OCI-LY3 (cell line): ENCODE measurements around the gene ANKRD9.

Source experiments
- EZH2phosphoT487 ChIP-seq: fragments of 200-600 bp; shearing (Covaris generic); IDR thresholded peaks from 2 replicates; pipeline ENCODE4 v1.6.1; 2018; ENCODE audit warnings: antibody characterized with exemption, mixed run types, low read depth
- TF ChIP-seq, protein P1 (sequence below): fragments of 200-600, 300-600 bp; sonication (generic); IDR thresholded peaks from 2 replicates; pipeline ENCODE4 v1.5.1; 2014; ENCODE audit warnings: antibody characterized with exemption, low read length, low read depth

DNA sequence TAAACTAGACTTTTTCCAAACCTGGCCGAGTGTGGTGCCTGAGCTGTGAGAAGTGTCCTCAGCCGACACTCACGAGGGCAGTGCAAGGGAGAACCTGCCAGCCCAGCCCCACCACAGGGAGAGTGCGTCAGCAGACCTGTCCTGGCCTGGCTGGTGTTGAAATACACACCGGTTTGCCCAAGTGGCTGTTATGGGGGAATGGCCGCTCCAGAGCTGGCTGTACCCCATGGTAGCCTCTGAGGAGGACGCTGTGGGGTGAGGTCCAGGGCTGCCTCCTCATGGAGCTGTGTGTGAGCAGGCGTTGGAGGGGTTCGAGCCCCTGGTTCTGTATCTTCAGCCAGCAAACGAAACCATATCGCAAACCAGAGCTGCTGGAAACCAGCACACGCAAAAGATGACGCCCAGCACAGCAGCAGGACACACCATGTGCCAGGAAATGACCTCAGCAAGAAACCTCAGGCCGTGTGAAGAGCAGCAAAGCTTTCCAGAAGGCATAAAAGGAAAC, 9.4 kb downstream of the ANKRD9 start:
- TF ChIP-seq, protein P1, sequence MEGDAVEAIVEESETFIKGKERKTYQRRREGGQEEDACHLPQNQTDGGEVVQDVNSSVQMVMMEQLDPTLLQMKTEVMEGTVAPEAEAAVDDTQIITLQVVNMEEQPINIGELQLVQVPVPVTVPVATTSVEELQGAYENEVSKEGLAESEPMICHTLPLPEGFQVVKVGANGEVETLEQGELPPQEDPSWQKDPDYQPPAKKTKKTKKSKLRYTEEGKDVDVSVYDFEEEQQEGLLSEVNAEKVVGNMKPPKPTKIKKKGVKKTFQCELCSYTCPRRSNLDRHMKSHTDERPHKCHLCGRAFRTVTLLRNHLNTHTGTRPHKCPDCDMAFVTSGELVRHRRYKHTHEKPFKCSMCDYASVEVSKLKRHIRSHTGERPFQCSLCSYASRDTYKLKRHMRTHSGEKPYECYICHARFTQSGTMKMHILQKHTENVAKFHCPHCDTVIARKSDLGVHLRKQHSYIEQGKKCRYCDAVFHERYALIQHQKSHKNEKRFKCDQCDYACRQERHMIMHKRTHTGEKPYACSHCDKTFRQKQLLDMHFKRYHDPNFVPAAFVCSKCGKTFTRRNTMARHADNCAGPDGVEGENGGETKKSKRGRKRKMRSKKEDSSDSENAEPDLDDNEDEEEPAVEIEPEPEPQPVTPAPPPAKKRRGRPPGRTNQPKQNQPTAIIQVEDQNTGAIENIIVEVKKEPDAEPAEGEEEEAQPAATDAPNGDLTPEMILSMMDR: no peak
- TF ChIP-seq EZH2phosphoT487: no peak
